SHP77 (cell line): ENCODE measurements around the gene PDGFRA.
"Not testable (repeated sequence)": the region's sequence is repeated elsewhere in the genome, so short reads cannot be mapped to it uniquely, and the experiment has no call there.

Source experiments
- DNase-seq, 2 experiments: peaks; one replicate each; lab custom pipeline; 2025; lab: John Stamatoyannopoulos, UW

The PDGFRA gene

DNA sequence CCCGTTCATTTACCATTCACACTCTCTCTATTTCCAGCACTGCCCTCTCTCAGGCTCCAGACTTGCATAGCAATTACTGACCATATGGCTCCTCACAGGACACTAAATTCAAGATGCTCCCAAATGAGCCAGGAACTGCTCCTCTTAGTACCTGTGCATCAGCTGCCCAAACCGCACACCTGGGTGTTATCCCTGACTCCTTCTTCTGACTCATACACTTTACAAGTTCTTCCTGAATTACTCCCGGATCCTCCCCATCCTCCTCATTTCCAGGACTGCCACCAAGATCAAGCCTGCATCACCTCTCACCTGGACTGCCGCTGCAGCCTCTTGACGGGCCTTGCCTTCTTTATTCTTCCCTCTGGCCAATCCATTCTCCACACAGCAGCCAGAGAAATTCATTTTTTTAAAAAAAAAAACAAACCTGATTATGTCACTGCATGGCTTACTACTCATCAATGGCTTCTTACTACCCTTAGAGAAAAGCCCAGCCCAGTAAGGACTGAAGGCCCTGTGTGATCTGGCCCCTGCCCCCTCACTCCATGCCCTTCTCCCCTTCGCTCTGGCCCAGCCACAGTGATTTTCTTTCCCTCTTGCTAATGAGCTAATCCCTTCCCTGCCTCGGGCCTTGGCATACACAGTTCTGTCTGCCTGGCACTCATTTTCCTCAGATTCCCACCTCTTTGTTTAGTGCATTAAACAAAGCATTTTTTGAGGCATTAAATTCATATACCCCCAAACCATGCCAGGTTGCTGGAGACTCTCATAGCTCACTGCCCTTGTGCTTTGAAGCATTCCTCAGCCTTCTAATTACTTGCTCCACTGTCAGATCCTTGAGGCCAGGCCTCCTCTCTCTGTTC is 92.0 kb downstream of the PDGFRA start:
- no peak for DNase-seq

DNA sequence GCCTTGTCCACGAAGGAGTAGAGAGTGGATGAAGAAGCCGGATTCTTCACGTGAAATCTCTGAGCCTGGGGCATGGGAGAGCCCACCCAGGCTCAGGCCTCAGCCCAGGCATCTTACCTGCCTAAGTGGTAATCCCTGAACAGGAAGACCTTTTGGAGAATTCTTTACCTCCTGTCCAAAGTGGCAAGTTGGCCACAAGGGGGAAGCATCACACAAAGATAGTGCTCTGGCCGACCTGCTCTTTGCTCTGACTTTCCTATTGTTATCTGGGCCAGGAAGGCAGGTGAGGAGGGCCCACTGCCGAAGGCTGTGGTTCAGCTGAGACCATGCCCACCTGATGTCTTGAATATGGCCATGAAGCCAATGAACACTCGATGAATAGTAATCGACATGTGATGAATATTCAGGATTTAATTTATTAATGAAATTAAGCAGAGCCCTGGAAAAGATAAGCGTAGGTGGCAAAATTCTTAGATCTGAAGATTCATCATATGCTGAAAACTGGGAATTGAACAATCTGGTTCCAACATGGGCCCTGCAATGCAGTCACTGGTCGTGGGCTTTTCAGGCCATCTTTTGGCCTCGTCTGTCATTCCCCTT is 93.8 kb downstream of the PDGFRA start:
- DNase-seq: peak; percentile 73 to 77

DNA sequence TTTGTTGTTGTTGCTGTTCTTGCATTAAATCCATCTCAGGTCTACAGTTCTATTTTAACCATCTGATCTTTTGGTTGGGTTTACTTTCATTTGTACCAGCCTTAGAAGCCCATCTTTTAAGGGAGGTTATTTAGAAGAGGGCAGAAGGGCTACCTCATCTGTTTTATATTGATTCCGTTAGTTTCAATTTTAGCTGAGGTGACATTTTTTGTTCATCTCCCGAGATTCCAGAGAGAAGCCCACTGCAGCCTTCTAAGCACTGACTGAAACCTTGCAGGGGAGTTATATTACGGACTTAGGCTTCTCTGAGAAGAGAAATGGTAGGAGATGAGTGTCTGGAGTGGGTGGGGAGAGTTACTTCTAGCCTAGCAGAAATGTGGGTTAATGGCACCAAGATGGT is 101.8 kb downstream of the PDGFRA start:
- DNase-seq: no peak

DNA sequence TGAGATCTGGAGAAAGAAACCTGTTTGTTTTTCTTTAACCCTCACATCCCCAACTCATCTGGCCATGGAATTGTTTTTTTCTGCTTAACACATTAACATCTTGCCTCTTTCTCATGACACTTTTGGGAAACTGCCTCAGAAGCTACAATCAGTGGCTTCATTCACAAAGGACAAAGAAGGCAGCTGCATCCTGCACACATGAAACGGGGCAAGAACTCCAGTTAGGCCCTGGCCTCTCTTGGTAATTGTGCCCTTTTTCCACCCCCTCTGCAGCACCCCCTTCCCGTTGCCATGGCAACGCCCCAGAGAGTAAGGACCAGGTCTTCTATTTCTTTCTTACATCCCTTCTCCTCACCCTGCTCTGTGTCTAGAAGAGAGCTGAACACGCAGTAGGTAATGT is 103.4 kb downstream of the PDGFRA start:
- no peak for DNase-seq

DNA sequence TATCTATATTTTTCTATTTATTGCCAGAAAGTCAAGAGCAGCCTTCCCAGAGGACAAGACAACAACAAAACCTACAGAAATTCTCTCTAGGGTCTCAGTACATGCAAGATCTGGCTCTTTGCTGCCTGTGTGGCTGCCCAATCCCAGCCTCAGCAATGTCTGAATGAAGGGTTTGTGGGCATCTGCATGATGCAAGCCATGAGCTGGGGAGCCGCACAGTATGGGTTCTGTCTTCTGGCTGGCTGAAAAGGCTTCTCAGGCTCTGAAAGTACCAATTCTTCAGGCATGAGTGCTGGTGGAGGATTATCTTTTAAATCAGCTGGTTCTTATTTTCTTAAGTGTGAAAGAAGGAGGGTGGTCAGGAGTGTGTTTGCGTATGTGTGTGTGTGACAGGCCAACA is 104.6 kb downstream of the PDGFRA start:
- DNase-seq: no peak

DNA sequence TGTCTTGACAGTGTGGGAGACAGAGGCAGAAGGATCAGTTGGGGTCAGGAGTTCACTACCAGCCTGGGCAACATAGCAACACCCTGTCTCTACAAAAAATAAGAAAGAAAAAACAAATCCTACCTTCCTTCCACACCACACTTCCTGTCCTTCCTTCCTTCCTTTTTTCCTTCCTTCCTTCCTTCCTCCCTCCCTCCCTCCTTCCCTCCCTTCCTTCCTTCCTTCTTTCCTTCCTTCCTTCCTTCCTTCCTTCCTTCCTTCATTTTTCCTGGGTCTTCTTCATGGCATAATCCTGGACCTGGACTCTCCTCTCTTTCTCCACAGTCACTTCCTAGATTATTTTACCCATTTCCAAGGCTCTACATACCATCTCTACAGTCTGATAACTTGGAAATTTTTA is 105.7 kb downstream of the PDGFRA start:
- DNase-seq: not testable (repeated sequence)

DNA sequence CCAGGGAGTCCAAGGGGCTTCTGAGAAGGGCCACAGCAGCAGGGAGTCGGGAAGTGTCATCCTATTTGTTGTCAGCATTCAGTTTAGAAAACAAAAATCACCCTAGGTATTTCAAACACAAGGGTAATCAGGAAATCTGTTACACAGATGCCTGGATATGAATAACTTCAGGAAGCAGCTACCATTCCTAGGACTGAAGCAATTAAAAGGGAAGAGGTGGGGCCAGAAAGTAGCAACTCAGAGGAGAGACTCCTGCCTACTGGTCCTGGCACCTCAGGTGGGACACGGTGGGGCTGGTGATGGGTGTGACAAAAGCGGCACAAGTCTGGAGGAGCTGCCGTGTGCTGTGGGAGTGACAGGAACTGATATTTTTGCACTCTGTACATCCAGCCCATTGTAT is 107.9 kb downstream of the PDGFRA start:
- DNase-seq: no peak

DNA sequence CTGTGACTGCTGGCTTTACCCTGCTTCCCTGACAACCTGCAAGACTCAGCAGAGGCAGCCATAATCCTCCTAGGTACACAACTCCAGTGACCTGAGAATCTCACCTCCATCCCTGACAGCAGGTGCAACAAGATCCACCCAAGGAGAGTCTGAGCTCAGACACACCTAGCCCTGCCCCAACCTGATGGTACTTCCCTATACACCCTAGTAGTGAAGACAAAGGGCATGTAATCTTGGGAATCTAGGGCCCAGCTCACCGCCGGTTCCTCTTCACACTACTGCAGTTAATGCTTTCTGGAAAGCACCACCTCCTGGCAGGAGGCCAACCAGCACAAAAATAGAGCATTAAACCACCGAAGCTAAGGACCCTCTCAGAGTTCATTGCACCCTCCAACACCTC is 113.0 kb downstream of the PDGFRA start:
- not testable (repeated sequence) for DNase-seq
